Activated gamma-delta T cell treated with anti-CD3 and anti-CD28 coated beads, Interleukin-2, amount 50 U/mL, for 16 hours (primary cell): ENCODE results near the gene ZNF845.
"Not testable (repeated sequence)": the region's sequence is repeated elsewhere in the genome, so short reads cannot be mapped to it uniquely, and the experiment has no call there.

ENCODE experiments used
- DNase-seq: peaks from one replicate; pipeline ENCODE4 v3.0.0-alpha.2; 2020; ENCODE audit warnings: low read depth

Gene ZNF845

DNA sequence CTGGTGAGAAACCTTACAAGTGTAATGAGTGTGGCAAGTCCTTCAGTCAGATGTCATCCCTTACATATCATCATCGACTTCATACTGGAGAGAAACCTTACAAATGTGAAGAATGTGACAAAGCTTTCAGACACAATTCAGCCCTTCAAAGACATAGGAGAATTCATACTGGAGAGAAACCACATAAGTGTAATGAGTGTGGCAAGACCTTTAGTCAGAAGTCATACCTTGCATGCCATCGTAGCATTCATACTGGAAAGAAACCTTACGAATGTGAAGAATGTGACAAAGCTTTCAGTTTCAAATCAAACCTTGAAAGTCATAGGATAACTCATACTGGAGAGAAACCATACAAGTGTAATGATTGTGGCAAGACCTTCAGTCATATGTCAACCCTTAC is 47.8 kb downstream of the ZNF845 start:
- no peak for DNase-seq

DNA sequence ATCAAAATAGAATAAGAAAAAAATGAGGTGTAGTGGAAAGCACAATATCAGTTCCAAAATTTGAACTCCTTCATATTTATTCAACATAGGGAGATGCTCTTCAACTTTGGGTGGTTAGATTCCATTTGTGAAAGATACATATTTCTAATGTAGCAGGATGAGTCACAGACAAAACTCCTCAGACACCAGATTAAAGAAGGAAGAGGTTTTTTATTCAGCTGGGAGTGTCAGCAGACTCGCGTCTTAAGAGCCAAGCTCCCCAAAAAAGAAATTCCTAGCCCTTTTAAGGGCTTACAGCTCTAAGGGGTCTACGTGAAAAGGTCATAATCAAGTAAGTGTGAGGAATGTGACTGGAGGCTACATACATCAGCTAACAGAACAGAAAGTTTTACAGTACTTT is 54.6 kb downstream of the ZNF845 start:
- DNase-seq: no peak

DNA sequence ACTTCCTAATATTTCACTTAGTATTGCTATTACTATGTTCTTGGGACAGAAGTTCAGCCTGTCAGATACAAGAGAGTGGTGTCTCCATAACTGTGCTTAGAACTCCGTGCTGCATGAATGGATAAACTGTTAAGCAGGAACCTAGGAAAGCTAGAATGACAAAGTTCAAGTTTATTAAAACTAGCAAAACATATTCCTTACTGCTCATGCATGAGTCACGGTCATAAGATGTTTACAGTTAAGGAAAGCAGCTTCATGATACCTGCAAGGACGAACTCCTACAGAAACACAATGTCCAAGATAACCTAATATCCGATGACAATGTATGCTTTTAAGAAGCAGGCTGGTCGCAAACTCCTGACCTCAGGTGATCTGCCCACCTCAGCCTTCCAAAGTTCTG is 55.4 kb downstream of the ZNF845 start:
- DNase-seq: no peak

DNA sequence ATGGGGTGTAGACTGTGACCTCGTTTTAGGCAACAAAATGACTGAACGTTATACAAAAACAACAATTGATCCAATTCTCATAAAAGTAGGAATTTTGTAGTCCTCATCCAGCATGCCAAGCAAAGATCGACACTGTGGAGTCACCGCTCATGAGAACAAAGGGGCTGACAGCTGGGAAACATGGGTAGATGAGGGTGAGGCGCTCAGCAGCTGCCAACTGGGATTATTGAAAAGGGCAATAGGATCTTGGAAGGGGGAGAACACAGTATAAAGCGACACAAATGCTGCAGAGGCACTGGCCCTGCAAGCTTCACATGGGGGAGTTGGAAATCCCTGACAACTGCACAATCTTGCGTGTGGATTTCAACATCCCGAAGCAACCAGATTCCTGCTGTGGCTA is 56.0 kb downstream of the ZNF845 start:
- DNase-seq: no peak

DNA sequence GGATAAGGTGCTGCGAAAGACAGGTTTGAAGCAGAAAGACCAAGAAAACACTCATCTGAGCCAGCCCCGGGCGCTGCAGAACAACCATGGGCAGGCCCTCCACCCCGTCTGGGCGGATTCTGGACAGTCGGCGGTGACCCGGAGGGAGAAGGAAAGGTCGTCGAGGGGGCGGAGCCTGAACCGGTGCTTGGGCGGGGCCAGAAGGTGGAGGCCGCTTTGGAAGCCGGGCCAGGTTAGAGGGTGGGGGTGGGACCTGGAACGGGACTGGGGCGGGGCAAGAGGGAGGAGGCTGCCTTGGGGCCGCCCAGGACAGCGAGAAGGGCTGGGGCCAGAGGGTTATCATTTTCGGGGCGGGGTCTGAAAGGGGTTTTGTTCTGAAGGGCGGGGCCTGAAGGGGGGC is 56.4 kb downstream of the ZNF845 start:
- no peak for DNase-seq

DNA sequence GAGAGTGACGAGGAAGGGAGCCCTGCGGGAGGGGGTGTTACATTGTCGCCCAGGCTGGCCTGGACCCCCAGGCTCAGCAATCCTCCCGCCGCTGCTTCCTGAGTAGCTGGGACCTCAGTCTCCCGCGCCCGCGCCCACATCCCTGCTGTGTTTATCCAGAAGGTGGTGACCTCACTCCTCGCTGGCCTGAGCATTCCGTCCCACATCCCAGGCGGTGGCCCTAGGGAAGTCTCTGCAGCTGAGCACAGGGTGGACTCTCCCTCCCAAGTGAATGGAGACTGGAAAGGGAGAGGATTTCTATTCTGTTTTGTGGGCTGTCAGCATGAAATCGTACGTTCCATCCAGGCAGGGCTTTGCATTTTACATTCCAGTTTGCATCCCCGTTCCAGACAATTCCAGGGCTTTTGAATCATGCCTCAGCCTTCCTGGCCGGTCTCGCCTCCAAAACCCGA is 61.0 kb downstream of the ZNF845 start:
- no peak for DNase-seq

DNA sequence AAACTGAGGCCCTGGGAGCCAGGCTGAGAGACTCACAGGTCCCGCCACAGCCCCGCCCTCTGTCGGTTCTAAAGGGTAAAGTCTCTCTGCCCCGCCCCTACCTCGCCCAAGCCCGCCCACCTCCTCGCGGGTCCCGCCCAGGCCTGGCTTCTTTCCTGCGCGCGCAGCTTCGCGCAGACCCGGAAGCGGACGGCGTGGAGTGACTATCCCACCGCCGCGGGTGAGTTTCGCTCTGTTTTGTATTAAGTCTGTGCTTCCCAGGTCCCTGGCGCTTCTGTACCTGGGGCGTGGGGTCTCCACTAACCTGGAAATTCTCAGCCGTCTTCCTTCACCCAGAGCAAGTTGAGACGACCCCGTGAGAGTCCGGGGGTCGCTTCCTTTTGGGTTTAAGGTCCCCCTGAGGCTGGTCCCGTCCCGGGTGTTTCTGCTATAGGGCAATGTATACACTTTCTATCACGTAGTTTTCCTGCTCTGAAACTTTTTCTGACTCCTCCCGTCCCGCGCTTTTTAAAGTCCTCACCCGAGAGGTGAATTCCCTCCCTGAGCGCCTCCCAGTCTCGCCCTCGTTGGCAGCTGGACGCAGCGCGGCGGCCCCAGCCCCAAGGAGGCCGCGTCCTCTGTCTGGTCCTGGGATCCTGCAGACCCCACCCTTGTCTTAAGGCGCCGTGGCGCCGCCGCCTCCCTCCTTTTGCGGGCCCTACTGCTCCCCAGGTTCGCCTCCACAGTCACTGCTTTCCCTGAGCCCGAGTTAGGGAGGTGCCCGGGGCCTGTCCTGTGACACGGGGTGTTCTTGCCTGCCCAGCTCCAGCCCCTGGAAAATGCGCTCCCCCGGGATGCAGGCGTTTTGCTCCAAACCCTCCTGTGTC is 61.7 kb downstream of the ZNF845 start, which contains the start of gene ZNF765:
Gene ZNF765 (plus strand): TSS at position 176 of the 866 bp plus-strand sequence. CDS start 2,867 bp downstream, outside the sequence.
- peak; percentile 96 for DNase-seq

DNA sequence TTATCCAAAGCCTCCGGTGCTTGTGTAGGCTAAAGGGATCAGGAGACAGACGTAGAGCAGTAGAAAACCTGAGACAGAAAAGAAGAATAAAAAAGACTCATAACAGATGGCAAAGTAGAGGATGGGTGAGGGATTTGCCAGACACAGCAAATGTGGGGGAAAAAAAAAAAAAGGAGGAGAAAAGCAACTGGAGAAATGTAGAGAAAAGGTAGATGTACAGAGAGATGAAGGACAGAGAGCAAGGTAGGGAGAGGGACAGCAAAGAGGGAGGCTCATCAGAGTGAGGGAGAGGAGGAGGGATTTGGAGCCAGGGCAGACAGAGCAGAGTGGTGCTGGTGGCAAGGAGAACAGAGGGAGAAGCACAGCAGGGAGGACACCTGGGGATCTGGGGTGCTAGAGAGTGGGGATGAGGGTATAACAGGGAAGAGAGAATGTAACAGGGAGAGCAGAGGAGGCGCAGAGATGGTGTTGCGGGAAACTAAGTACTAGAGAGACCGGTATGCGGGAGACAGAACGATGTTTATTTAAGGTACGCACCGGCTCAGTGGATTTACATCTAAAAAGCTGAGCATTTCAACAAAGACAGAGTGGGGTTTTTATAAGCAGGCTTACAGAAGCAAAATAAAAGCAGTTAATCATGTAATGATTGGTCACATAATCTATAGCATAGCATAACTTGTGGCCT is 62.4 kb downstream of the ZNF845 start:
- DNase-seq: not testable (repeated sequence)

DNA sequence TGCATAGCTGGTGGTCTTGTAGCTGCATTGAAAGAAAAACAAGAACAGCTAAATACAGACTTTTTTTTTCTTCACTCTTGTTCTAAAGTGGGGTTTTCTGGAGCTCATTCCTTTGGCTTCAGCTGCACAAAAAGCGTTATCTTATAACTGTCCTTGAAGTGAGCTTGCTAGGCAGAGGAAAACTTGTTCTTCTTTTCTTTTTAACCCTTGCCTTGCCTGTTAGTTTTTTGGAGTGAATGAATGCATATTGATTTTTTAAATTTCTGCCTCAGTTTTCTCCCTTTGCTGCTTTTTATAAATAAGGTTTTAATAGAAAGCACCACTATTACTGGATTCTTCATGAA is 62.9 kb downstream of the ZNF845 start:
- DNase-seq: no peak

DNA sequence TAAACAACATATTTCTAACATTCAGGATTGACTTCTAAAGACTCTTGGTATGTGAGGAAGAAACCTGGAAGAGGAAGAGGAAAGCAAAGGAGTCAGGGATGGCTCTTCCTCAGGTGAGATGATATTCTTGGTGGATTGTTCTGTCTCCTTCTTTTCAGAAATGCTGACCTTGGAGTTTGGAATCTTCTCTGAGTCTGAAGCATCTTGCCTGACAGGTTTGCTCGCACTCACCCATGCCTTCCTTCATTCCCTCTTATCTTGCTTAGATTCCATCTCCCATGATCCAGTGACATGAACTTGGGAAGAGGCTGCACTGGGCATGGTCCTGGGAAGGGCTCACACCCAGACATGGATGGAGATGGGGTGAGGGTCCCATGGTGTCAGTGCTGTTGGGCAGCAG is 64.4 kb downstream of the ZNF845 start:
- not testable (repeated sequence) for DNase-seq
